Liver (tissue), 9 donors: ENCODE measurements around the gene VIPR2. TPM values are rescaled to one million over a fixed set of nuclear protein-coding genes. Genes with fewer than 3 reads are reported as not detected.

Experiments used
- DNase-seq: peaks from one replicate; pipeline ENCODE4 v3.0.0-alpha.2; 2017; ENCODE audit warnings: low spot score
- H3K27ac ChIP-seq, 2 donors: one replicate each; pipeline ENCODE4 v1.7.0; 2013; ENCODE audit warnings: inconsistent platforms in 2 of 2, low read length in 2 of 2, control low read depth in 1 of 2, low read depth in 1 of 2, mild to moderate bottlenecking in 1 of 2
- H3K27me3 ChIP-seq, 4 donors: one replicate each; pipeline versions ENCODE4 v1.6.1 to v1.7.0; 2013; ENCODE audit warnings: low read length in 3 of 4, inconsistent platforms in 1 of 4, mild to moderate bottlenecking in 1 of 4, moderate library complexity in 1 of 4; ENCODE audit not compliant: control insufficient read depth in 4 of 4, insufficient read depth in 4 of 4
- H3K36me3 ChIP-seq, 4 donors: one replicate each; pipeline versions ENCODE4 v1.6.1 to v1.7.0; 2013; ENCODE audit warnings: low read length in 3 of 4, mild to moderate bottlenecking in 3 of 4, low read depth in 1 of 4, moderate library complexity in 1 of 4; ENCODE audit not compliant: control insufficient read depth in 4 of 4, insufficient read depth in 3 of 4
- H3K4me1 ChIP-seq, 4 donors: one replicate each; pipeline versions ENCODE4 v1.6.1 to v1.7.0; 2013; ENCODE audit warnings: low read length in 3 of 4, mild to moderate bottlenecking in 3 of 4, moderate library complexity in 1 of 4; ENCODE audit not compliant: control insufficient read depth in 4 of 4, insufficient read depth in 4 of 4
- H3K4me3 ChIP-seq, 3 donors: one replicate each; pipeline versions ENCODE4 v1.6.1 to v1.7.0; 2013; ENCODE audit warnings: low read length in 3 of 3, control low read depth in 1 of 3, low read depth in 1 of 3, mild to moderate bottlenecking in 1 of 3
- H3K9ac ChIP-seq, 2 donors: one replicate each; pipeline ENCODE4 v1.7.0; 2013; ENCODE audit warnings: low read length in 2 of 2, mild to moderate bottlenecking in 2 of 2, moderate library complexity in 2 of 2, control low read depth in 1 of 2, low read depth in 1 of 2
- H3K9me3 ChIP-seq, 4 donors: one replicate each; pipeline versions ENCODE4 v1.6.1 to v1.7.0; 2013; ENCODE audit warnings: low read length in 3 of 4; ENCODE audit not compliant: control insufficient read depth in 4 of 4
- EGR1 ChIP-seq, 2 donors: IDR thresholded peaks; 2 replicates each; pipeline ENCODE4 v1.6.1; 2016 to 2018; ENCODE audit warnings: antibody characterized with exemption in 2 of 2, low read depth in 2 of 2
- FOXA1 ChIP-seq: IDR thresholded peaks from 2 replicates; pipeline ENCODE4 v1.6.1; 2016; ENCODE audit warnings: antibody characterized with exemption
- FOXA2 ChIP-seq: IDR thresholded peaks from 2 replicates; pipeline ENCODE4 v1.6.1; 2016; ENCODE audit warnings: antibody characterized with exemption
- GABPA ChIP-seq, 2 donors: IDR thresholded peaks in 1 of 2; conservative IDR thresholded peaks in 1 of 2; 2 replicates each; pipeline ENCODE4 v1.6.1; 2016; ENCODE audit warnings: antibody characterized with exemption in 2 of 2, mild to moderate bottlenecking in 1 of 2, moderate library complexity in 1 of 2
- HNF4A ChIP-seq, 2 donors: conservative IDR thresholded peaks; 2 replicates each; pipeline ENCODE4 v1.6.1; 2016; ENCODE audit warnings: antibody characterized with exemption in 2 of 2, mild to moderate bottlenecking in 2 of 2
- HNF4G ChIP-seq: IDR thresholded peaks from 2 replicates; pipeline ENCODE4 v1.6.1; 2016; ENCODE audit warnings: antibody characterized with exemption
- JUND ChIP-seq, 2 donors: IDR thresholded peaks; 2 replicates each; pipeline ENCODE4 v1.6.1; 2016; ENCODE audit warnings: antibody characterized with exemption in 2 of 2
- NR2F2 ChIP-seq: IDR thresholded peaks from 2 replicates; pipeline ENCODE4 v1.6.1; 2016; ENCODE audit warnings: antibody characterized with exemption
- RAD21 ChIP-seq, 2 donors: IDR thresholded peaks; 2 replicates each; pipeline ENCODE4 v1.6.1; 2016; ENCODE audit warnings: antibody characterized with exemption in 2 of 2, mild to moderate bottlenecking in 2 of 2
- RXRA ChIP-seq, 2 donors: IDR thresholded peaks; 2 replicates each; pipeline ENCODE4 v1.6.1; 2017 to 2018; ENCODE audit warnings: antibody characterized with exemption in 2 of 2, mild to moderate bottlenecking in 1 of 2
- SP1 ChIP-seq: IDR thresholded peaks from 2 replicates; pipeline ENCODE4 v1.6.1; 2018; ENCODE audit warnings: antibody characterized with exemption, mild to moderate bottlenecking
- TAF1 ChIP-seq: conservative IDR thresholded peaks from 2 replicates; pipeline ENCODE4 v1.6.1; 2016; ENCODE audit warnings: antibody characterized with exemption, mild to moderate bottlenecking
- YY1 ChIP-seq: IDR thresholded peaks from 2 replicates; pipeline ENCODE4 v1.6.1; 2016; ENCODE audit warnings: antibody characterized with exemption, mild to moderate bottlenecking
- WGBS: extraction: QIAGEN DNeasy Blood & Tissue Kit; methylation state at CpG from one replicate; pipeline ENCODE4 v1.1.7; 2013; 5-methylcytosine and 5-hydroxymethylcytosine counted together
- polyA plus RNA-seq, 2 donors: library from polyadenylated mRNA; stranded (reverse) in 1 of 2; unstranded in 1 of 2; fragments of 200-250 nt in 1 of 2; fragments of >200 nt in 1 of 2; fragmentation: Nextera tagmentation in 1 of 2; extraction: Ambion mirVana in 1 of 2; gene quantifications; one replicate each; pipeline versions ENCODE4 v1.2.1 to v1.2.3, GENCODE V29; 2013 to 2015
- total RNA-seq, 2 donors: library from RNA; depleted of rRNA; stranded (reverse); fragments of >200 nt; gene quantifications; one replicate each; pipeline ENCODE4 v1.2.3, GENCODE V29; 2014
- TF ChIP-seq, protein P1 (sequence below): IDR thresholded peaks from 2 replicates; pipeline ENCODE4 v1.6.1; 2016; ENCODE audit warnings: antibody characterized with exemption, mild to moderate bottlenecking
- TF ChIP-seq, protein P2 (sequence below): IDR thresholded peaks from 2 replicates; pipeline ENCODE4 v1.6.1; 2016; ENCODE audit warnings: antibody characterized with exemption
- TF ChIP-seq, protein P3 (sequence below): IDR thresholded peaks from 2 replicates; pipeline ENCODE4 v1.6.1; 2016; ENCODE audit warnings: antibody characterized with exemption
- TF ChIP-seq, protein P4 (sequence below): fragments of 150-350 bp; IDR thresholded peaks from 2 replicates; pipeline ENCODE4 v1.5.1; 2017; ENCODE audit warnings: improper control_type of control experiment, low read depth, low read length; ENCODE audit not compliant: missing input control
- TF ChIP-seq, protein P5 (sequence below): IDR thresholded peaks from 2 replicates; pipeline ENCODE4 v1.6.1; 2016; ENCODE audit warnings: antibody characterized with exemption
- donor health status: healthy.
- donor health status: healthy.
- donor health status: healthy.
- donor health status: healthy.
- donor health status: healthy.

The VIPR2 gene
- total and polyA plus RNA-seq, 4 donors: 0.05 to 0.17 (median 0.10) TPM; not detected in 1

DNA sequence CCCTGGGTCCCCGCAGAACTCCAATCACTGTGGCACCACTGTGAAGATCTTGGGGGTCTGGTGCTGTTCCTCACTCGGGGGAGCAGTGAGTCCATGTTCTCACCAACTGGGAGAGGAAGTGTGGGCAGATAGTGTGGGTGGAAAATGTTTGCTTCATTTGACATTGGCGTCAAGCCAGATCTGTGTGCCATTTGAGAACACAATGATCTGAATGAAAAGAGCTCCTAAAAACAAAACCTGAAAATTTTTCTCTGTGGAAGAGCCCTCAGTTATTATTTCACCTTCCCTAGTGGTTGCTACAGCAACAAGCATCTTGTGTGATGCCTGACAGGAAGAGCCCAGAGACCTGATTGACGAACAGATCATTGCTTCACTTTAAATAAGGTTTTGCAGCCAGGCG, 125.6 kb downstream of the VIPR2 start:
- no peaks in the 10 kb centered on the region for H3K4me1 ChIP-seq
- H3K9ac ChIP-seq: no peak overlapping the region
- DNase-seq: no peak
- no peak overlapping the region for H3K27ac ChIP-seq
- 69% methylated on average over 5 of the region's 5 CpGs for WGBS
- no peaks in the 10 kb centered on the region for H3K9me3 ChIP-seq
- TF ChIP-seq, protein P1, sequence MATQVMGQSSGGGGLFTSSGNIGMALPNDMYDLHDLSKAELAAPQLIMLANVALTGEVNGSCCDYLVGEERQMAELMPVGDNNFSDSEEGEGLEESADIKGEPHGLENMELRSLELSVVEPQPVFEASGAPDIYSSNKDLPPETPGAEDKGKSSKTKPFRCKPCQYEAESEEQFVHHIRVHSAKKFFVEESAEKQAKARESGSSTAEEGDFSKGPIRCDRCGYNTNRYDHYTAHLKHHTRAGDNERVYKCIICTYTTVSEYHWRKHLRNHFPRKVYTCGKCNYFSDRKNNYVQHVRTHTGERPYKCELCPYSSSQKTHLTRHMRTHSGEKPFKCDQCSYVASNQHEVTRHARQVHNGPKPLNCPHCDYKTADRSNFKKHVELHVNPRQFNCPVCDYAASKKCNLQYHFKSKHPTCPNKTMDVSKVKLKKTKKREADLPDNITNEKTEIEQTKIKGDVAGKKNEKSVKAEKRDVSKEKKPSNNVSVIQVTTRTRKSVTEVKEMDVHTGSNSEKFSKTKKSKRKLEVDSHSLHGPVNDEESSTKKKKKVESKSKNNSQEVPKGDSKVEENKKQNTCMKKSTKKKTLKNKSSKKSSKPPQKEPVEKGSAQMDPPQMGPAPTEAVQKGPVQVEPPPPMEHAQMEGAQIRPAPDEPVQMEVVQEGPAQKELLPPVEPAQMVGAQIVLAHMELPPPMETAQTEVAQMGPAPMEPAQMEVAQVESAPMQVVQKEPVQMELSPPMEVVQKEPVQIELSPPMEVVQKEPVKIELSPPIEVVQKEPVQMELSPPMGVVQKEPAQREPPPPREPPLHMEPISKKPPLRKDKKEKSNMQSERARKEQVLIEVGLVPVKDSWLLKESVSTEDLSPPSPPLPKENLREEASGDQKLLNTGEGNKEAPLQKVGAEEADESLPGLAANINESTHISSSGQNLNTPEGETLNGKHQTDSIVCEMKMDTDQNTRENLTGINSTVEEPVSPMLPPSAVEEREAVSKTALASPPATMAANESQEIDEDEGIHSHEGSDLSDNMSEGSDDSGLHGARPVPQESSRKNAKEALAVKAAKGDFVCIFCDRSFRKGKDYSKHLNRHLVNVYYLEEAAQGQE: no peak
- no peak for TF ChIP-seq YY1
- TF ChIP-seq, protein P2, sequence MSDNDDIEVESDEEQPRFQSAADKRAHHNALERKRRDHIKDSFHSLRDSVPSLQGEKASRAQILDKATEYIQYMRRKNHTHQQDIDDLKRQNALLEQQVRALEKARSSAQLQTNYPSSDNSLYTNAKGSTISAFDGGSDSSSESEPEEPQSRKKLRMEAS: no peak
- no peak for TF ChIP-seq FOXA2
- no peak for TF ChIP-seq EGR1 (IDR thresholded peaks at IDR 0.05; ENCODE audit: low read depth in 2 of 2)
- TF ChIP-seq JUND (IDR thresholded peaks at IDR 0.05): no peak
- TF ChIP-seq, protein P3, sequence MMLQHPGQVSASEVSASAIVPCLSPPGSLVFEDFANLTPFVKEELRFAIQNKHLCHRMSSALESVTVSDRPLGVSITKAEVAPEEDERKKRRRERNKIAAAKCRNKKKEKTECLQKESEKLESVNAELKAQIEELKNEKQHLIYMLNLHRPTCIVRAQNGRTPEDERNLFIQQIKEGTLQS: no peak
- no peak for TF ChIP-seq RXRA (IDR thresholded peaks at IDR 0.05)
- no peak for TF ChIP-seq GABPA (IDR thresholded peaks at IDR 0.05 in 1 of 2, conservative IDR thresholded peaks at IDR 0.05 in 1 of 2)
- TF ChIP-seq SP1: no peak
- TF ChIP-seq, protein P4, sequence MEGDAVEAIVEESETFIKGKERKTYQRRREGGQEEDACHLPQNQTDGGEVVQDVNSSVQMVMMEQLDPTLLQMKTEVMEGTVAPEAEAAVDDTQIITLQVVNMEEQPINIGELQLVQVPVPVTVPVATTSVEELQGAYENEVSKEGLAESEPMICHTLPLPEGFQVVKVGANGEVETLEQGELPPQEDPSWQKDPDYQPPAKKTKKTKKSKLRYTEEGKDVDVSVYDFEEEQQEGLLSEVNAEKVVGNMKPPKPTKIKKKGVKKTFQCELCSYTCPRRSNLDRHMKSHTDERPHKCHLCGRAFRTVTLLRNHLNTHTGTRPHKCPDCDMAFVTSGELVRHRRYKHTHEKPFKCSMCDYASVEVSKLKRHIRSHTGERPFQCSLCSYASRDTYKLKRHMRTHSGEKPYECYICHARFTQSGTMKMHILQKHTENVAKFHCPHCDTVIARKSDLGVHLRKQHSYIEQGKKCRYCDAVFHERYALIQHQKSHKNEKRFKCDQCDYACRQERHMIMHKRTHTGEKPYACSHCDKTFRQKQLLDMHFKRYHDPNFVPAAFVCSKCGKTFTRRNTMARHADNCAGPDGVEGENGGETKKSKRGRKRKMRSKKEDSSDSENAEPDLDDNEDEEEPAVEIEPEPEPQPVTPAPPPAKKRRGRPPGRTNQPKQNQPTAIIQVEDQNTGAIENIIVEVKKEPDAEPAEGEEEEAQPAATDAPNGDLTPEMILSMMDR: no peak
- TF ChIP-seq HNF4G: no peak
- TF ChIP-seq FOXA1: no peak
- no peak for TF ChIP-seq HNF4A (conservative IDR thresholded peaks at IDR 0.05)
- no peak for TF ChIP-seq RAD21 (IDR thresholded peaks at IDR 0.05)
- no peak for TF ChIP-seq NR2F2
- no peak for TF ChIP-seq TAF1
- TF ChIP-seq, protein P5, sequence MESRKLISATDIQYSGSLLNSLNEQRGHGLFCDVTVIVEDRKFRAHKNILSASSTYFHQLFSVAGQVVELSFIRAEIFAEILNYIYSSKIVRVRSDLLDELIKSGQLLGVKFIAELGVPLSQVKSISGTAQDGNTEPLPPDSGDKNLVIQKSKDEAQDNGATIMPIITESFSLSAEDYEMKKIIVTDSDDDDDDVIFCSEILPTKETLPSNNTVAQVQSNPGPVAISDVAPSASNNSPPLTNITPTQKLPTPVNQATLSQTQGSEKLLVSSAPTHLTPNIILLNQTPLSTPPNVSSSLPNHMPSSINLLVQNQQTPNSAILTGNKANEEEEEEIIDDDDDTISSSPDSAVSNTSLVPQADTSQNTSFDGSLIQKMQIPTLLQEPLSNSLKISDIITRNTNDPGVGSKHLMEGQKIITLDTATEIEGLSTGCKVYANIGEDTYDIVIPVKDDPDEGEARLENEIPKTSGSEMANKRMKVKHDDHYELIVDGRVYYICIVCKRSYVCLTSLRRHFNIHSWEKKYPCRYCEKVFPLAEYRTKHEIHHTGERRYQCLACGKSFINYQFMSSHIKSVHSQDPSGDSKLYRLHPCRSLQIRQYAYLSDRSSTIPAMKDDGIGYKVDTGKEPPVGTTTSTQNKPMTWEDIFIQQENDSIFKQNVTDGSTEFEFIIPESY: no peak
- no peak overlapping the region for H3K4me3 ChIP-seq
- no peaks in the 10 kb centered on the region for H3K36me3 ChIP-seq
- no peaks in the 10 kb centered on the region for H3K27me3 ChIP-seq
